Liver (tissue), 9 donors: ENCODE measurements around the gene TFDP1. TPM values are rescaled to one million over a fixed set of nuclear protein-coding genes. Genes with fewer than 3 reads are reported as not detected.

Experiments used
- DNase-seq: peaks from one replicate; pipeline ENCODE4 v3.0.0-alpha.2; 2017; ENCODE audit warnings: low spot score
- H3K27ac ChIP-seq, 2 donors: one replicate each; pipeline ENCODE4 v1.7.0; 2013; ENCODE audit warnings: inconsistent platforms in 2 of 2, low read length in 2 of 2, control low read depth in 1 of 2, low read depth in 1 of 2, mild to moderate bottlenecking in 1 of 2
- H3K27me3 ChIP-seq, 4 donors: one replicate each; pipeline versions ENCODE4 v1.6.1 to v1.7.0; 2013; ENCODE audit warnings: low read length in 3 of 4, inconsistent platforms in 1 of 4, mild to moderate bottlenecking in 1 of 4, moderate library complexity in 1 of 4; ENCODE audit not compliant: control insufficient read depth in 4 of 4, insufficient read depth in 4 of 4
- H3K36me3 ChIP-seq, 4 donors: one replicate each; pipeline versions ENCODE4 v1.6.1 to v1.7.0; 2013; ENCODE audit warnings: low read length in 3 of 4, mild to moderate bottlenecking in 3 of 4, low read depth in 1 of 4, moderate library complexity in 1 of 4; ENCODE audit not compliant: control insufficient read depth in 4 of 4, insufficient read depth in 3 of 4
- H3K4me1 ChIP-seq, 4 donors: one replicate each; pipeline versions ENCODE4 v1.6.1 to v1.7.0; 2013; ENCODE audit warnings: low read length in 3 of 4, mild to moderate bottlenecking in 3 of 4, moderate library complexity in 1 of 4; ENCODE audit not compliant: control insufficient read depth in 4 of 4, insufficient read depth in 4 of 4
- H3K4me3 ChIP-seq, 3 donors: one replicate each; pipeline versions ENCODE4 v1.6.1 to v1.7.0; 2013; ENCODE audit warnings: low read length in 3 of 3, control low read depth in 1 of 3, low read depth in 1 of 3, mild to moderate bottlenecking in 1 of 3
- H3K9ac ChIP-seq, 2 donors: one replicate each; pipeline ENCODE4 v1.7.0; 2013; ENCODE audit warnings: low read length in 2 of 2, mild to moderate bottlenecking in 2 of 2, moderate library complexity in 2 of 2, control low read depth in 1 of 2, low read depth in 1 of 2
- H3K9me3 ChIP-seq, 4 donors: one replicate each; pipeline versions ENCODE4 v1.6.1 to v1.7.0; 2013; ENCODE audit warnings: low read length in 3 of 4; ENCODE audit not compliant: control insufficient read depth in 4 of 4
- CTCF ChIP-seq: fragments of 150-350 bp; IDR thresholded peaks from 2 replicates; pipeline ENCODE4 v1.5.1; 2017; ENCODE audit warnings: improper control_type of control experiment, low read depth, low read length; ENCODE audit not compliant: missing input control
- EGR1 ChIP-seq, 2 donors: IDR thresholded peaks; 2 replicates each; pipeline ENCODE4 v1.6.1; 2016 to 2018; ENCODE audit warnings: antibody characterized with exemption in 2 of 2, low read depth in 2 of 2
- FOXA1 ChIP-seq: IDR thresholded peaks from 2 replicates; pipeline ENCODE4 v1.6.1; 2016; ENCODE audit warnings: antibody characterized with exemption
- FOXA2 ChIP-seq: IDR thresholded peaks from 2 replicates; pipeline ENCODE4 v1.6.1; 2016; ENCODE audit warnings: antibody characterized with exemption
- GABPA ChIP-seq, 2 donors: IDR thresholded peaks in 1 of 2; conservative IDR thresholded peaks in 1 of 2; 2 replicates each; pipeline ENCODE4 v1.6.1; 2016; ENCODE audit warnings: antibody characterized with exemption in 2 of 2, mild to moderate bottlenecking in 1 of 2, moderate library complexity in 1 of 2
- HNF4A ChIP-seq, 2 donors: conservative IDR thresholded peaks; 2 replicates each; pipeline ENCODE4 v1.6.1; 2016; ENCODE audit warnings: antibody characterized with exemption in 2 of 2, mild to moderate bottlenecking in 2 of 2
- HNF4G ChIP-seq: IDR thresholded peaks from 2 replicates; pipeline ENCODE4 v1.6.1; 2016; ENCODE audit warnings: antibody characterized with exemption
- JUND ChIP-seq, 2 donors: IDR thresholded peaks; 2 replicates each; pipeline ENCODE4 v1.6.1; 2016; ENCODE audit warnings: antibody characterized with exemption in 2 of 2
- NR2F2 ChIP-seq: IDR thresholded peaks from 2 replicates; pipeline ENCODE4 v1.6.1; 2016; ENCODE audit warnings: antibody characterized with exemption
- RAD21 ChIP-seq, 2 donors: IDR thresholded peaks; 2 replicates each; pipeline ENCODE4 v1.6.1; 2016; ENCODE audit warnings: antibody characterized with exemption in 2 of 2, mild to moderate bottlenecking in 2 of 2
- REST ChIP-seq: IDR thresholded peaks from 2 replicates; pipeline ENCODE4 v1.6.1; 2016; ENCODE audit warnings: antibody characterized with exemption, mild to moderate bottlenecking
- RXRA ChIP-seq, 2 donors: IDR thresholded peaks; 2 replicates each; pipeline ENCODE4 v1.6.1; 2017 to 2018; ENCODE audit warnings: antibody characterized with exemption in 2 of 2, mild to moderate bottlenecking in 1 of 2
- SP1 ChIP-seq: IDR thresholded peaks from 2 replicates; pipeline ENCODE4 v1.6.1; 2018; ENCODE audit warnings: antibody characterized with exemption, mild to moderate bottlenecking
- TAF1 ChIP-seq: conservative IDR thresholded peaks from 2 replicates; pipeline ENCODE4 v1.6.1; 2016; ENCODE audit warnings: antibody characterized with exemption, mild to moderate bottlenecking
- YY1 ChIP-seq: IDR thresholded peaks from 2 replicates; pipeline ENCODE4 v1.6.1; 2016; ENCODE audit warnings: antibody characterized with exemption, mild to moderate bottlenecking
- WGBS: extraction: QIAGEN DNeasy Blood & Tissue Kit; methylation state at CpG from one replicate; pipeline ENCODE4 v1.1.7; 2013; 5-methylcytosine and 5-hydroxymethylcytosine counted together
- polyA plus RNA-seq, 2 donors: library from polyadenylated mRNA; stranded (reverse) in 1 of 2; unstranded in 1 of 2; fragments of 200-250 nt in 1 of 2; fragments of >200 nt in 1 of 2; fragmentation: Nextera tagmentation in 1 of 2; extraction: Ambion mirVana in 1 of 2; gene quantifications; one replicate each; pipeline versions ENCODE4 v1.2.1 to v1.2.3, GENCODE V29; 2013 to 2015
- total RNA-seq, 2 donors: library from RNA; depleted of rRNA; stranded (reverse); fragments of >200 nt; gene quantifications; one replicate each; pipeline ENCODE4 v1.2.3, GENCODE V29; 2014
- TF ChIP-seq, protein P1 (sequence below): IDR thresholded peaks from 2 replicates; pipeline ENCODE4 v1.6.1; 2016; ENCODE audit warnings: antibody characterized with exemption
- TF ChIP-seq, protein P2 (sequence below): IDR thresholded peaks from 2 replicates; pipeline ENCODE4 v1.6.1; 2016; ENCODE audit warnings: antibody characterized with exemption
- TF ChIP-seq, protein P3 (sequence below): IDR thresholded peaks from 2 replicates; pipeline ENCODE4 v1.6.1; 2016; ENCODE audit warnings: antibody characterized with exemption
- donor health status: healthy.
- donor health status: healthy.
- donor health status: healthy.
- donor health status: healthy.
- donor health status: healthy.

TFDP1 gene
- total and polyA plus RNA-seq, 4 donors = 9.9 to 140 (median 17.8) TPM

DNA sequence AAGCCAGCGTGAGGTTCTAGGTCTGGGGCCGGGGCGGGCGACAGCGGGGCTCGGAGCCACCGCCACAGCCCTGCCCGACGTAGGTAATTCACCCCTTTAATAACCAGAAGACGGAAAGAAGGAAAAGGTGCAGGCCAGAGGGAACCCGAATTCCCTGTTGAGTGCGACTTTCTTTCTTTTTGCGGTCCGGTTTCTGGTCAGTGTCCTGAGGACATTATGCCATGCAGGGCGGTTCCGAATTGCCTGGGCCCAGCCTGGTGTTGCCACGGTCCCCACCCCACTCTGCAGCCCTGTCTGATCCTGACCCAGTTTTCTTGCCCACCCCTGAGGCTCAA is 18.4 kb upstream of the TFDP1 start:
- H3K27me3 ChIP-seq = no peaks in the 10 kb centered on the region
- TF ChIP-seq NR2F2 = no peak
- no peak for TF ChIP-seq FOXA1
- no peak for TF ChIP-seq RAD21 (IDR thresholded peaks at IDR 0.05)
- TF ChIP-seq, protein P1, sequence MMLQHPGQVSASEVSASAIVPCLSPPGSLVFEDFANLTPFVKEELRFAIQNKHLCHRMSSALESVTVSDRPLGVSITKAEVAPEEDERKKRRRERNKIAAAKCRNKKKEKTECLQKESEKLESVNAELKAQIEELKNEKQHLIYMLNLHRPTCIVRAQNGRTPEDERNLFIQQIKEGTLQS = no peak
- no peak for TF ChIP-seq TAF1
- TF ChIP-seq HNF4A (conservative IDR thresholded peaks at IDR 0.05) = no peak
- TF ChIP-seq YY1 = no peak
- TF ChIP-seq REST = no peak
- TF ChIP-seq, protein P2, sequence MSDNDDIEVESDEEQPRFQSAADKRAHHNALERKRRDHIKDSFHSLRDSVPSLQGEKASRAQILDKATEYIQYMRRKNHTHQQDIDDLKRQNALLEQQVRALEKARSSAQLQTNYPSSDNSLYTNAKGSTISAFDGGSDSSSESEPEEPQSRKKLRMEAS = no peak
- TF ChIP-seq JUND (IDR thresholded peaks at IDR 0.05) = no peak
- no peak for TF ChIP-seq HNF4G
- no peak for TF ChIP-seq SP1
- no peak for TF ChIP-seq FOXA2
- H3K9ac ChIP-seq = no peak overlapping the region
- H3K27ac ChIP-seq = no peak overlapping the region
- DNase-seq = peak; percentile 26
- no peak overlapping the region for H3K4me3 ChIP-seq
- no peaks in the 10 kb centered on the region for H3K9me3 ChIP-seq
- WGBS = 87% methylated on average over 17 of the region's 17 CpGs
- H3K4me1 ChIP-seq = peaks cover 0 to 9% (median 7%) of the 10 kb centered on the region in 4 donors
- H3K36me3 ChIP-seq = no peaks in the 10 kb centered on the region

DNA sequence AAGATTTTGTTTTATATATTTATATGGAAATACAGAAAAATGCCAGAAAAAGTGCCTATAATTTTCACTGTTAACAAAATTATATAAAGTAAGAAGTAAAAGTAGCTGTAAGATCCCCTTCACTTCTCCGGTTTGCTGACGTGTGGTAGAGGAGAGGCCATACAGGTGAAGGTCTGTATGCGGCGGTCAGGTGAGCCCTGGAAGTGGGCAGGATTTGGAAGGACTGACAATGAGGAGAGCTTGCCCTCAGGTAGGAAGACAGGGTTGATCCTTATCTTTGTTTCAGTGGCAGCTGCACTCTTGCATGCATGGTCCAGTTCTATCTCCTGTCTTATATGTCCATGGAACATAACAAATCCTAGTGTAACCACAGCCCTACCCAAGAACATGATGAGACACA is 16.9 kb upstream of the TFDP1 start:
- no peak overlapping the region for H3K9ac ChIP-seq
- no peak for DNase-seq

More for the DNA sequence above, 16.9 kb upstream of the TFDP1 start:
- TF ChIP-seq NR2F2 (no peak), FOXA1 (no peak), TAF1 (no peak), EGR1 (IDR thresholded peaks at IDR 0.05; ENCODE audit: low read depth in 2 of 2) (no peak), RAD21 (IDR thresholded peaks at IDR 0.05) (no peak), SP1 (no peak), JUND (IDR thresholded peaks at IDR 0.05) (no peak), HNF4A (conservative IDR thresholded peaks at IDR 0.05) (no peak), YY1 (no peak), REST (no peak), CTCF (no peak), FOXA2 (no peak), GABPA (IDR thresholded peaks at IDR 0.05 in 1 of 2, conservative IDR thresholded peaks at IDR 0.05 in 1 of 2) (no peak), RXRA (IDR thresholded peaks at IDR 0.05) (no peak)
- TF ChIP-seq, protein P3, sequence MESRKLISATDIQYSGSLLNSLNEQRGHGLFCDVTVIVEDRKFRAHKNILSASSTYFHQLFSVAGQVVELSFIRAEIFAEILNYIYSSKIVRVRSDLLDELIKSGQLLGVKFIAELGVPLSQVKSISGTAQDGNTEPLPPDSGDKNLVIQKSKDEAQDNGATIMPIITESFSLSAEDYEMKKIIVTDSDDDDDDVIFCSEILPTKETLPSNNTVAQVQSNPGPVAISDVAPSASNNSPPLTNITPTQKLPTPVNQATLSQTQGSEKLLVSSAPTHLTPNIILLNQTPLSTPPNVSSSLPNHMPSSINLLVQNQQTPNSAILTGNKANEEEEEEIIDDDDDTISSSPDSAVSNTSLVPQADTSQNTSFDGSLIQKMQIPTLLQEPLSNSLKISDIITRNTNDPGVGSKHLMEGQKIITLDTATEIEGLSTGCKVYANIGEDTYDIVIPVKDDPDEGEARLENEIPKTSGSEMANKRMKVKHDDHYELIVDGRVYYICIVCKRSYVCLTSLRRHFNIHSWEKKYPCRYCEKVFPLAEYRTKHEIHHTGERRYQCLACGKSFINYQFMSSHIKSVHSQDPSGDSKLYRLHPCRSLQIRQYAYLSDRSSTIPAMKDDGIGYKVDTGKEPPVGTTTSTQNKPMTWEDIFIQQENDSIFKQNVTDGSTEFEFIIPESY = no peak
- TF ChIP-seq, protein P2 = no peak
- TF ChIP-seq, protein P1 = no peak
- no peaks in the 10 kb centered on the region for H3K4me1 ChIP-seq
- H3K9me3 ChIP-seq = no peaks in the 10 kb centered on the region
- 97% methylated on average over 4 of the region's 4 CpGs for WGBS
- H3K27me3 ChIP-seq = no peaks in the 10 kb centered on the region
- H3K4me3 ChIP-seq = no peak overlapping the region
- H3K27ac ChIP-seq = no peak overlapping the region
- H3K36me3 ChIP-seq = no peaks in the 10 kb centered on the region
